ENCODE results near the gene CBY1. TPM values are rescaled to one million over a fixed set of nuclear protein-coding genes. Genes with fewer than 3 reads are reported as not detected.

Gene CBY1
- polyA plus RNA-seq, 1 of the 3 experiments (the other 2 are of a cell fraction), result 21.8 TPM

DNA sequence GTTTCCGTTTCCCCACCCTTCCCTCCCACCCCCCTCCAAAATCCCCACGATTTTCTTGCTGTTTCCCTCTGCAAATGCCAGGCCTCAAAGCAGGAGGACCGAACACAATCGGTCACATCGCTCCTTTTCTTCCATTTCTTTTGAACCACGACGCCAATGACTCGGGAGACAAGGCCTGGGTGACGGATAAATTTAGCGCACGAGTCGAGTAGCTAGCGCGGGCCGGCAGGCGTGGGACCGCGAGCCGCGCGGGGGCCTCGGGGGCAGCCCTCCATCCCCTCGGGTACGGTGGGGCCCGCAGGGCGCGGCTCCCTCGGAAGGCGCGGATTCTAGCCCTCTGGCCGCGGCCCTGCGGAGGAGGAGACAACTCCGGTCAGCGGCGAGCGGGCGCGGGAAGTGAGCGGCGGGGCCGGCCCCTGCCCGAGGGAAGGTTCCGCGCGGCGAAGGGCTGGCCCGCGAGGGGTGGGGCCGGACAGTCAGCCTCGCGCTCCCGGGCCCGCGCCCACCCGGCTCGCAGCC is 43.9 kb downstream of the CBY1 start (continued):
- TF ChIP-seq, protein P1, sequence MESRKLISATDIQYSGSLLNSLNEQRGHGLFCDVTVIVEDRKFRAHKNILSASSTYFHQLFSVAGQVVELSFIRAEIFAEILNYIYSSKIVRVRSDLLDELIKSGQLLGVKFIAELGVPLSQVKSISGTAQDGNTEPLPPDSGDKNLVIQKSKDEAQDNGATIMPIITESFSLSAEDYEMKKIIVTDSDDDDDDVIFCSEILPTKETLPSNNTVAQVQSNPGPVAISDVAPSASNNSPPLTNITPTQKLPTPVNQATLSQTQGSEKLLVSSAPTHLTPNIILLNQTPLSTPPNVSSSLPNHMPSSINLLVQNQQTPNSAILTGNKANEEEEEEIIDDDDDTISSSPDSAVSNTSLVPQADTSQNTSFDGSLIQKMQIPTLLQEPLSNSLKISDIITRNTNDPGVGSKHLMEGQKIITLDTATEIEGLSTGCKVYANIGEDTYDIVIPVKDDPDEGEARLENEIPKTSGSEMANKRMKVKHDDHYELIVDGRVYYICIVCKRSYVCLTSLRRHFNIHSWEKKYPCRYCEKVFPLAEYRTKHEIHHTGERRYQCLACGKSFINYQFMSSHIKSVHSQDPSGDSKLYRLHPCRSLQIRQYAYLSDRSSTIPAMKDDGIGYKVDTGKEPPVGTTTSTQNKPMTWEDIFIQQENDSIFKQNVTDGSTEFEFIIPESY (IDR thresholded peaks at IDR 0.05; ENCODE audit: borderline replicate concordance, low read depth), result no peak
- TF ChIP-seq FOXJ3 (CRISPR knock-in tag; IDR thresholded peaks at IDR 0.05) (no peak), FOXM1 (IDR thresholded peaks at IDR 0.05; ENCODE audit: low read depth) (no peak), FOSL2 (IDR thresholded peaks at IDR 0.05; ENCODE audit: borderline replicate concordance, low read depth) (no peak), EP300 (IDR thresholded peaks at IDR 0.05; ENCODE audit: borderline replicate concordance in 1 of 2, low read depth in 1 of 2, low read length in 1 of 2) (no peak), JUND (IDR thresholded peaks at IDR 0.05) (no peak), CHD2 (IDR thresholded peaks at IDR 0.05; ENCODE audit: low read length, partially characterized antibody) (no peak), SMC3 (IDR thresholded peaks at IDR 0.05; ENCODE audit: low read depth, low read length) (no peak), RCOR1 (IDR thresholded peaks at IDR 0.05; ENCODE audit: low read length) (no peak)

DNA sequence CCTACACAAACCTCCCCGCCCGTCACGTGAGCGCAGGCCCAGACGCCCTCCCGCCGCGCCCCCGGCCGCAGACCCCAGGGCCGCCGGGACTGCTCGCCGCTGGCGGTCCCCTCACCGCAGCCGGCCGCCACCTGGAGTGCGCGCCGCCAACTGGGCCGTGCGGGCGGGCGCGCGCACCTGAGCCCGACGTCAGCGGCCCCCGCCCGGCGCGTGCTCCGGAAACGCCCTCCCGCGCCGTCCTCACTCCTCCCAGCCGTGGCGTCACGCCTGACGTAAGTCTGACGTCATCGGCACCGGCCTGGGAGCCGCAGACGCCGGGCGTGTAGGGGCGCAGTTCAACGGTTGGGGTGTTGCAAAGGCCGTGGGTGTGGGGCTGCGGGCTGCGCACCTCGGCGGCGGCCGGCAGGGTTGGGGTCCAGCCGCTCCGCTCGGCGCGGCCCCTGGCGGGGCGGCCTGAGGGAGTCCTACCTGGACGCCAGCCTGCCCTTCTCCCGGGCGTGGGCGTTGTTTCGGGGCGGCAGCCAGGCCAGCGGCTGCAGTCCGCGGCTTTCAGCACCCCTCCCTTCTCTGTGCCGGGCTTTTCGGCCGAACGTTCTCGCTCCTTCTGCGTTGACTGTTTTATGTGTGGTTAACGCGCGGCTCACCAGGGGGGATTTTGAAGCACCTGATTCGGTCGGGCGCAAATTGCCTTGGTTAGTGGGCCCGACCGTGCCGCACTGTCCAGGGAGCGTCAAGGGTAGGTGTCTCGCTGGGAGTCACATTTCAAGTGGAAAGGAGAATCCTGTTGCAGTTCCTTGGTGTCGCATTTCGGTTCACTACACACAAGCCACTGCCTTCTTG is 44.6 kb downstream of the CBY1 start, which contains the start of gene JOSD1:
TSS of gene JOSD1 (minus strand) at position 155 of the 840 bp plus-strand sequence. CDS start 956 bp downstream, outside the sequence.
- Histone ChIP-seq H3K4me2 (peak within 1 kb of the TSS; percentile 85), H3K27me3 (ENCODE audit: insufficient read depth) (no peaks in the 10 kb centered on the region), H3K9ac (peak within 1 kb of the TSS; percentile 95), H3K36me3 (replicated peaks in 1 of 2; ENCODE audit: control insufficient read depth in 1 of 2, insufficient read depth in 2 of 2, low read length in 1 of 2) (no peaks in the 10 kb centered on the region), H3K9me3 (no peaks in the 10 kb centered on the region), H2AFZ (ENCODE audit: low read depth) (peak within 1 kb of the TSS; percentile 76), H3K4me1 (ENCODE audit: control insufficient read depth in 1 of 2, insufficient read depth in 2 of 2, low read depth in 1 of 2, low read length in 1 of 2) (peaks cover 10 to 20% of the 10 kb centered on the region in 2 experiments; a peak in 2 of 4 replicates), H3K79me2 (ENCODE audit: insufficient read depth) (peaks cover 44% of the 10 kb centered on the region), H4K20me1 (ENCODE audit: insufficient read depth) (no peaks in the 10 kb centered on the region), H3K27ac (ENCODE audit: low read depth in 2 of 2, low read length in 1 of 2) (peak within 1 kb of the TSS; percentile 72 to 75), H3F3A (replicated peaks; ENCODE audit: insufficient read depth) (peaks cover 29% of the 10 kb centered on the region), H3K9me2 (no peaks in the 10 kb centered on the region), H3K4me3 (ENCODE audit: low read depth in 2 of 2, low read length in 1 of 2) (peak within 1 kb of the TSS; percentile 65 to 70)
- CTCF ChIA-PET, result no interaction called here
- peak; percentile 91 for DNase-seq
- TF ChIP-seq, protein P2, sequence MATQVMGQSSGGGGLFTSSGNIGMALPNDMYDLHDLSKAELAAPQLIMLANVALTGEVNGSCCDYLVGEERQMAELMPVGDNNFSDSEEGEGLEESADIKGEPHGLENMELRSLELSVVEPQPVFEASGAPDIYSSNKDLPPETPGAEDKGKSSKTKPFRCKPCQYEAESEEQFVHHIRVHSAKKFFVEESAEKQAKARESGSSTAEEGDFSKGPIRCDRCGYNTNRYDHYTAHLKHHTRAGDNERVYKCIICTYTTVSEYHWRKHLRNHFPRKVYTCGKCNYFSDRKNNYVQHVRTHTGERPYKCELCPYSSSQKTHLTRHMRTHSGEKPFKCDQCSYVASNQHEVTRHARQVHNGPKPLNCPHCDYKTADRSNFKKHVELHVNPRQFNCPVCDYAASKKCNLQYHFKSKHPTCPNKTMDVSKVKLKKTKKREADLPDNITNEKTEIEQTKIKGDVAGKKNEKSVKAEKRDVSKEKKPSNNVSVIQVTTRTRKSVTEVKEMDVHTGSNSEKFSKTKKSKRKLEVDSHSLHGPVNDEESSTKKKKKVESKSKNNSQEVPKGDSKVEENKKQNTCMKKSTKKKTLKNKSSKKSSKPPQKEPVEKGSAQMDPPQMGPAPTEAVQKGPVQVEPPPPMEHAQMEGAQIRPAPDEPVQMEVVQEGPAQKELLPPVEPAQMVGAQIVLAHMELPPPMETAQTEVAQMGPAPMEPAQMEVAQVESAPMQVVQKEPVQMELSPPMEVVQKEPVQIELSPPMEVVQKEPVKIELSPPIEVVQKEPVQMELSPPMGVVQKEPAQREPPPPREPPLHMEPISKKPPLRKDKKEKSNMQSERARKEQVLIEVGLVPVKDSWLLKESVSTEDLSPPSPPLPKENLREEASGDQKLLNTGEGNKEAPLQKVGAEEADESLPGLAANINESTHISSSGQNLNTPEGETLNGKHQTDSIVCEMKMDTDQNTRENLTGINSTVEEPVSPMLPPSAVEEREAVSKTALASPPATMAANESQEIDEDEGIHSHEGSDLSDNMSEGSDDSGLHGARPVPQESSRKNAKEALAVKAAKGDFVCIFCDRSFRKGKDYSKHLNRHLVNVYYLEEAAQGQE (IDR thresholded peaks at IDR 0.05; ENCODE audit: low read depth, low read length), result no peak
- peak; percentile 63 for TF ChIP-seq POLR2AphosphoS5 (IDR thresholded peaks at IDR 0.05; ENCODE audit: low read depth, low read length)
- no peak for TF ChIP-seq MEF2A (IDR thresholded peaks at IDR 0.05; ENCODE audit: borderline replicate concordance, low read depth)
- TF ChIP-seq, protein P3, sequence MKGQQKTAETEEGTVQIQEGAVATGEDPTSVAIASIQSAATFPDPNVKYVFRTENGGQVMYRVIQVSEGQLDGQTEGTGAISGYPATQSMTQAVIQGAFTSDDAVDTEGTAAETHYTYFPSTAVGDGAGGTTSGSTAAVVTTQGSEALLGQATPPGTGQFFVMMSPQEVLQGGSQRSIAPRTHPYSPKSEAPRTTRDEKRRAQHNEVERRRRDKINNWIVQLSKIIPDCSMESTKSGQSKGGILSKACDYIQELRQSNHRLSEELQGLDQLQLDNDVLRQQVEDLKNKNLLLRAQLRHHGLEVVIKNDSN (IDR thresholded peaks at IDR 0.05; ENCODE audit: borderline replicate concordance, low read depth), result no peak
- TF ChIP-seq RXRA (IDR thresholded peaks at IDR 0.05; ENCODE audit: borderline replicate concordance, low read depth), result no peak
- TF ChIP-seq MXI1 (IDR thresholded peaks at IDR 0.05; ENCODE audit: low read depth, low read length), result peak; percentile 41; the same call in 1 of the 2 replicates
- 10% methylated on average over 6 of the region's 94 CpGs for WGBS (ENCODE audit: low lambda C conversion rate)
- POLR2A ChIA-PET, result interaction anchor here (2.3 kb wide), 1 partner anchor 20 kb away, joined by 8 read pairs; the partner anchor contains the start of gene TOMM22

Measured in SK-N-SH (cell line).